ENCODE results near the gene AGL. TPM values are rescaled to one million over a fixed set of nuclear protein-coding genes. Genes with fewer than 3 reads are reported as not detected.
"Not testable (repeated sequence)": the region's sequence is repeated elsewhere in the genome, so short reads cannot be mapped to it uniquely, and the experiment has no call there.

Gene AGL
- total RNA-seq, 1 experiment from 2014 or later = 9.2 TPM

- DNase-seq (ENCODE audit: extremely low read depth, low read depth) = peak; percentile 0
These were observed 514 bp downstream of the AGL start for GRCh38 chr1:99850459-99851291.

DNA sequence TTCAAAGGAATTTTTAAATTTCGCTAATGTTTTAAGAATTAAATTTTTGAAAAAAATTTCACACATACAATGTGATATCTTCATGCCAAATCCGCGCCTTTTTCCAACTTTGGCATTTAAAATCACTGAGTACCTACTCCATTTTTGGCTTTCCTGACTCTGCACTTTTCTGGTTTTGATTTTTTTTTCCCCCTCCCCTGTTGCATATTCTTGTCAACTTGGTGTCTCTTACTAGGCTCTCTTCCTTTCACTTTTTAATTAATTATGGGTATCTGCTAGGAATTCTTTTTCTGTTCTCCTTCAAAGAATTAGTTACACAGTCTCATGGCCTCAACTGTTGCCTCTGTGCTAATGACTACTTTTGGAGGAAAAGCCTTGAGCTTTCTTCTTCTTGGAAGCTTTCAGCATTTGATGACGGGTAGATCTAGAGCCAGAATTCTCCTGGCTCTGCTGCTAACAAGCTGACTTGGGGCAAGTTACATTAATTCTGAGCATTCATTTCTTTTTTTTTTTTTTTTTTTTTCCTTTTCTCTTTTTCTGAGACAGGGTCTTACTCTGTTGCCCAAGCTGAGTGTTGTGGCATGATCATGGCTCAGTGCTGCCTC lies 1.8 kb downstream of the AGL start:
- no peak for DNase-seq (ENCODE audit: extremely low read depth, low read depth)

DNA sequence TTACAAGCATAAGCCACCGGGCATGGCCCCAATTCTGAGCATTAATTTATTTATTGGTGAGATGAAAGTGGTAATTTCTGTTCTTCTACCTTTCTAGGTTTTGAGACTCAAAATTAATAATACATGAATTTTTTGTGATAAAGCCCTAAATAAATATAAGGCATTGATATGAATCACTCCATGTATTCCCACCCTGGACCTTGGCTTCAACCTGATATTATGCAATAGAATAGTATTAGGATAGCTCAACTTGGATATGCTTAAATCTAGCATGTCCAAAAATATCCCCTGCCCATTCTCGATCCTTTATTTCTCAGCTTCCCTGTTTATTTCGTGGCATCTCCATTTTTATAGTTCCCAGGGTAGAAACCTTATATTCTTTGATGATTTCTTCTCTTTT lies 2.5 kb downstream of the AGL start:
- no peak for DNase-seq (ENCODE audit: extremely low read depth, low read depth)

DNA sequence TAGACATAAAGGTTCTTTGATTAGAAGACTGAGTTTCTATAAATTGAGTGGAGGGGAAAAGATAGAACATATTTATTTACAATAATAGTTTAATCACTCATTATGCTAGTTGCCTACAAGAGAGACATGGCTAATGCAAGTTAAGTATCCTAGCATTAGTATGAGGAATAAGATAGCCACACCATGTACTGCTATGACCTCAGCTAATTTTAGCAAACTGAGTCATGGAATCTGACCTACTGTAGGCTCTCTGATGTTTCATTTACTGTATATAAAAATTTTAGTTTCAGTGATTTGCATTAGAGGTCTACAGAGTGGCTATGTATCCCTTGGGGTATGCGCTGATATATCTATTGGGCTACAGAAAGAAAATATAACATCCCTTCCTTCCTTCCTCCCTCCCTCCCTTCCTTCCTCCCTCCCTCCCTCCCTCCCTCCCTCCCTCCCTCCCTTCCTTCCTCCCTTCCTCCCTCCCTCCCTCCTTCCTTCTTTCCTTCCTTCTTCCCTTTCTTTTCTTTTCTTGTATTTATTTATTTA lies 5.8 kb downstream of the AGL start:
- DNase-seq (ENCODE audit: extremely low read depth, low read depth) = no peak

- not testable (repeated sequence) for DNase-seq (ENCODE audit: extremely low read depth, low read depth)
These were observed 6.9 kb downstream of the AGL start for GRCh38 chr1:99857041-99857440.

GRCh38 chr1:99858286-99858685 lies 8.1 kb downstream of the AGL start:
- DNase-seq (ENCODE audit: extremely low read depth, low read depth) = no peak

DNA sequence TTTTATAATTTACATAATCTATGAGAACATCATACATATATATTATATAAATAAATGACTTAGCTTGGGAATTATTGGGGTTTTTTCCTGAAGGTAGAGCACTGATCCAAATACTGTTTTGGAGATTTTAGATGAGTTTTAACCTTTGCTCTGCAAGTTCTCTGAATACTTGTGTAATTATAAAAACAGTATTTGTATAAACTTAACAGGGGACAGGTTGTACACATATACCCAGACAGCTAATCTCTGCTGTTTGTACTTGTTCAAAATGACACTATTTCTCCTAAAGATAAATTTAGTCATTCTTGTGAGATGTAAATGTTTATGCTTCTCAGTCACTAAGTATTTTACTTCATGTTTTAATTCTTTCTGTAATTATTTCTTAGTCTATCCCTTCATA lies 8.7 kb downstream of the AGL start:
- DNase-seq (ENCODE audit: extremely low read depth, low read depth) = no peak

- DNase-seq (ENCODE audit: extremely low read depth, low read depth) = no peak
These were observed 10.5 kb downstream of the AGL start for GRCh38 chr1:99860703-99861102.

DNA sequence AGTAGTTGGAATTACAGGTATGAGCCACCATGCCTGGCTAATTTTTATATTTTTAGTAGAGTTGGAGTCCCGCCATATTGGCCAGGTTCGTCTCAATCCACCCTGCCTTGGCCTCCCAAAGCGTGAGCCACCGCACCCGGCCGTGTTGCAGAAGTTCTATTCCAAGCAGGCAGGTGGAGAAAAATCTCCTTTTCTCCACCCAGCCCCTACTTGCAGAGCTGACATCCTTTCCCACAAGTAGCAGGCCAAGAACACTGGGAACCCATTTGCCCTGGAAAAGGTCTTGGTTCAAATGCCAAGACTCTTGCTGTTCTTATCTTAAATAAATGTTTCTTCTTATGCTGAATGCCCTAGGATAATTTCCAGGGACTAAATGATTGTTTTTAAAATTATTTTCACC lies 17.5 kb downstream of the AGL start:
- DNase-seq (ENCODE audit: extremely low read depth, low read depth) = no peak

DNA sequence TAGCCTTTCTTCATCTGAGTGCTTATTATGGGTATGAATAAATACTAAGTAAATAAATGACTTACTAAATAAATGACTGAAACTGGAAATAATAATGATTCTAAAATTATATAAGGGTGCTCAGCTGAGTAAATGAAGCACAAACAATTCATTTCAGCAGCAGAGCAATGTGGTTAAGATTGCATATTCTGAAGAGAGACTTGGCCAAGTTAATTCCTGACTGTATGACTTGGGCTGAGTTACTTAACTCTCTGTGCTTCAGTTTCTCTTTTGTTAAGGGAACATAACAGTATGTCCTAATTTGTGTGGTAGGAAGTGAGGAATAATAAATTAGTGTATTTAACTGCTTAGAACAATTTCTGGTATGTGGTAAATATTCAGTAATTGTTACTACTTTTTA lies 19.1 kb downstream of the AGL start:
- DNase-seq (ENCODE audit: extremely low read depth, low read depth) = no peak

- no peak for DNase-seq (ENCODE audit: extremely low read depth, low read depth)
These were observed 19.6 kb downstream of the AGL start for GRCh38 chr1:99869723-99870122.

GRCh38 chr1:99872063-99872462 lies 21.9 kb downstream of the AGL start:
- DNase-seq (ENCODE audit: extremely low read depth, low read depth) = no peak

GRCh38 chr1:99877568-99877967 lies 27.4 kb downstream of the AGL start:
- DNase-seq (ENCODE audit: extremely low read depth, low read depth) = no peak

DNA sequence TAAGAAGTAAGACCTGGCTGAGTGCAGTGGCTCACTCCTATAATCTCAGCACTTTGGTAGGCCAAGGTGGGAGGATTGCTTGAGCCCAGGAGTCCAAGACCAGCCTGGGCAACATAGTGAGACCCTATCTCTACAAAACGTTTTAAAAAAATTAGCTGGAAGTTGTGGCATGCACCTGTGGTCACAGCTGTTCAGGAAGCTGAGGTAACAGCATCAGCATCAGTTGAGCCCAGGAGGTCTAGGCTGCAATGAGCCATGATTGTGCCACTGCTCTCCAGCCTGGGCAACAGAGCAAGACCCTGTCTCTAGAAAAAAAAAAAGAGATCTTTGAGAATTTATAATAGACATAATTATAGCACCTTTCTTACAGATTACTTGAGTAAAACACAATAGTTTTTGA lies 36.0 kb downstream of the AGL start:
- DNase-seq (ENCODE audit: extremely low read depth, low read depth) = no peak

GRCh38 chr1:99886841-99887240 lies 36.7 kb downstream of the AGL start:
- DNase-seq (ENCODE audit: extremely low read depth, low read depth) = no peak

GRCh38 chr1:99887890-99888289 lies 37.7 kb downstream of the AGL start:
- DNase-seq (ENCODE audit: extremely low read depth, low read depth) = no peak

- no peak for DNase-seq (ENCODE audit: extremely low read depth, low read depth)
These were observed 41.8 kb downstream of the AGL start for GRCh38 chr1:99891997-99892396.

GRCh38 chr1:99903278-99903677 lies 53.1 kb downstream of the AGL start:
- DNase-seq (ENCODE audit: extremely low read depth, low read depth) = not testable (repeated sequence)

GRCh38 chr1:99906535-99906934 lies 56.4 kb downstream of the AGL start:
- no peak for DNase-seq (ENCODE audit: extremely low read depth, low read depth)

DNA sequence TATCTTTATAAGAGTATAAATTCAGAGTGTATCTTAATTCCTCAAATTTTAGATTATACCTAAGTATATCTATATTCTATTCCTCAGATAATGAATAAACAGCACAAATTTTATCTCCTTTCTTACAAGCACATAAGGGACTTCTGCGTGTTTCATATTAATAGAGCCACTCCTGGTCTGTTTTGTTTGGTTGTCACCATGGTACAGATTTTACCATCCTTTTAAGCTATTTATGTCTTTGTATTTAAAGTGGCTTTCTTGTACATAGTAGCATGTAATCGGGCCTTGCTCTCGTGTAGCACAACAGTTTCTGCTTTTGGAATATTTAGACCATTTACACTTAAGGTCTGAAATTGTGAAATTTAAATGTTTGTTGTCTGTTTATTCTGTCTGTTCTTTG lies 67.1 kb downstream of the AGL start:
- DNase-seq (ENCODE audit: extremely low read depth, low read depth) = no peak

- DNase-seq (ENCODE audit: extremely low read depth, low read depth) = no peak
These were observed 69.1 kb downstream of the AGL start for GRCh38 chr1:99919220-99919619.

- DNase-seq (ENCODE audit: extremely low read depth, low read depth) = no peak
These were observed 84.6 kb downstream of the AGL start for GRCh38 chr1:99934801-99935200.

Measured in NCI-H460 (cell line).